ENCODE measurements around the gene CYP4F12.

DNA sequence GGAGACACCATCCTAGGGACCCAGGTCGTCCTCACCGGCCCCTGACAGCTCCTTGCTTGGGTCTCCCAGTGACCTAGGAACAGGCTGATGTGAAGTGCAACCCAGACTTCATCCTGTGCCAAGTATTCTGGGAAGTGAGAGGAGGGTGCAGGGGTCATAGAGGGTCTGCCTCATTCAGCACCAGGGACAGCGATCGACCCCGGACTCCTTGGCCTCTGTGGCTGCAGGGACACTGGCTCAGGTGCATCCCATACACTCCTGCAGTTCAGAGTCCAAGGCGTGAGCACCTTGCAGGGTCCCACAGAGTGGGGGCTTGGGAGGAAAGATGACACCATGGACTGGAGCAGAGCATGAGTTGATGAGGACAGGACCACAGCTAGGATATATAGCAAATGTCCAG lies 44.9 kb downstream of the CYP4F12 start:
- TF ChIP-seq, protein P1, sequence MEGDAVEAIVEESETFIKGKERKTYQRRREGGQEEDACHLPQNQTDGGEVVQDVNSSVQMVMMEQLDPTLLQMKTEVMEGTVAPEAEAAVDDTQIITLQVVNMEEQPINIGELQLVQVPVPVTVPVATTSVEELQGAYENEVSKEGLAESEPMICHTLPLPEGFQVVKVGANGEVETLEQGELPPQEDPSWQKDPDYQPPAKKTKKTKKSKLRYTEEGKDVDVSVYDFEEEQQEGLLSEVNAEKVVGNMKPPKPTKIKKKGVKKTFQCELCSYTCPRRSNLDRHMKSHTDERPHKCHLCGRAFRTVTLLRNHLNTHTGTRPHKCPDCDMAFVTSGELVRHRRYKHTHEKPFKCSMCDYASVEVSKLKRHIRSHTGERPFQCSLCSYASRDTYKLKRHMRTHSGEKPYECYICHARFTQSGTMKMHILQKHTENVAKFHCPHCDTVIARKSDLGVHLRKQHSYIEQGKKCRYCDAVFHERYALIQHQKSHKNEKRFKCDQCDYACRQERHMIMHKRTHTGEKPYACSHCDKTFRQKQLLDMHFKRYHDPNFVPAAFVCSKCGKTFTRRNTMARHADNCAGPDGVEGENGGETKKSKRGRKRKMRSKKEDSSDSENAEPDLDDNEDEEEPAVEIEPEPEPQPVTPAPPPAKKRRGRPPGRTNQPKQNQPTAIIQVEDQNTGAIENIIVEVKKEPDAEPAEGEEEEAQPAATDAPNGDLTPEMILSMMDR (IDR thresholded peaks at IDR 0.05; ENCODE audit: extremely low read depth in 1 of 2, insufficient read depth in 1 of 2, low read depth in 1 of 2, low read length in 2 of 2), result no peak
- TF ChIP-seq POLR2AphosphoS5 (IDR thresholded peaks at IDR 0.05; ENCODE audit: insufficient read depth, low read depth, low read length), result no peak
- no peak for TF ChIP-seq EZH2 (IDR thresholded peaks at IDR 0.05; ENCODE audit: borderline replicate concordance, low read depth, low read length, severe bottlenecking)
- TF ChIP-seq FOS (IDR thresholded peaks at IDR 0.05; ENCODE audit: borderline replicate concordance, insufficient read depth, low read length), result no peak
- TF ChIP-seq GATA2 (IDR thresholded peaks at IDR 0.05; ENCODE audit: insufficient read depth, insufficient read length, low read depth, low read length), result no peak
- TF ChIP-seq POLR2A (IDR thresholded peaks at IDR 0.05; ENCODE audit: low read depth, low read length), result no peak
